ENCODE results near the gene PRICKLE4.

PRICKLE4 gene

DNA sequence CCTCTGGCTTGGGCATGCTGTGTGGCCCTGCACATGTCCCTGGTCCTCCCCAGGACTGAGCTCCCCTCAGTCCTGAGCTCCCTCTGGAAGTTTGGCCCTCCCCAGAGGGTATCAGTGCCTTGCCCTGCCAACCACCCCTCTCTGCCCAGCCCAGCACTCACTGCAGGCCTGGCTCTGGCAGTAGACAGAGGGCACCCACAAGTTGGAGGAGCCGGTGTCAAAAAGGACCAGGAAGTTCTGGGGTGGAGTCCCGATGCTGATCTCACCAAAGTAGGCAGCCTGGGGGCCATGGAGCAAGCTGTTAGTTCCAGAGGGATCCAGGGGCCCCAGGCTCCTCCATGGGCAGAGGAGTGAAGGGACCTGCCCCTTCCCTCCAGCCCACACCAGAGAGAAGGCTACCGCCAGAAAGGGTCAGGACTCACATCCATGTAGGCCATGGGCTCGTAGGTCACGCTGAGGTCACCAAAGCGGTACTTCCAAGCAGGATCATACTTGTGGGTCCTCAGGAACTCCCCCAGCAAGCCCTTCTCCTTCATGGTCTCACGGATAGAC is 36.3 kb upstream of the PRICKLE4 start:
- Histone ChIP-seq H3K9me2 (replicated peaks; ENCODE audit: insufficient read depth, low read length) (no peaks in the 10 kb centered on the region), H3K9ac (ENCODE audit: low read length) (no peak overlapping the region), H3K9me3 (ENCODE audit: insufficient read depth, low read length) (no peaks in the 10 kb centered on the region), H3K27ac (ENCODE audit: low read depth, low read length) (no peak overlapping the region), H3K27me3 (ENCODE audit: low read length) (no peaks in the 10 kb centered on the region), H3K79me2 (ENCODE audit: insufficient read depth, low read length) (no peaks in the 10 kb centered on the region), H3K4me3 (ENCODE audit: insufficient read depth, low read length, poor library complexity, severe bottlenecking) (no peak overlapping the region), H2AFZ (ENCODE audit: low read depth, low read length, severe bottlenecking) (no peak overlapping the region), H4K20me1 (ENCODE audit: low read depth, low read length) (no peaks in the 10 kb centered on the region), H3K36me3 (ENCODE audit: low read length) (no peaks in the 10 kb centered on the region), H3K4me2 (ENCODE audit: low read depth, low read length, poor library complexity, severe bottlenecking) (no peak overlapping the region), H3F3A (ENCODE audit: insufficient read depth) (no peaks in the 10 kb centered on the region)
- no peak for TF ChIP-seq EZH2phosphoT487 (conservative IDR thresholded peaks at IDR 0.05; ENCODE audit: low read length)
- TF ChIP-seq, protein P1, sequence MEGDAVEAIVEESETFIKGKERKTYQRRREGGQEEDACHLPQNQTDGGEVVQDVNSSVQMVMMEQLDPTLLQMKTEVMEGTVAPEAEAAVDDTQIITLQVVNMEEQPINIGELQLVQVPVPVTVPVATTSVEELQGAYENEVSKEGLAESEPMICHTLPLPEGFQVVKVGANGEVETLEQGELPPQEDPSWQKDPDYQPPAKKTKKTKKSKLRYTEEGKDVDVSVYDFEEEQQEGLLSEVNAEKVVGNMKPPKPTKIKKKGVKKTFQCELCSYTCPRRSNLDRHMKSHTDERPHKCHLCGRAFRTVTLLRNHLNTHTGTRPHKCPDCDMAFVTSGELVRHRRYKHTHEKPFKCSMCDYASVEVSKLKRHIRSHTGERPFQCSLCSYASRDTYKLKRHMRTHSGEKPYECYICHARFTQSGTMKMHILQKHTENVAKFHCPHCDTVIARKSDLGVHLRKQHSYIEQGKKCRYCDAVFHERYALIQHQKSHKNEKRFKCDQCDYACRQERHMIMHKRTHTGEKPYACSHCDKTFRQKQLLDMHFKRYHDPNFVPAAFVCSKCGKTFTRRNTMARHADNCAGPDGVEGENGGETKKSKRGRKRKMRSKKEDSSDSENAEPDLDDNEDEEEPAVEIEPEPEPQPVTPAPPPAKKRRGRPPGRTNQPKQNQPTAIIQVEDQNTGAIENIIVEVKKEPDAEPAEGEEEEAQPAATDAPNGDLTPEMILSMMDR (IDR thresholded peaks at IDR 0.05; ENCODE audit: insufficient read depth, low read length, poor library complexity, severe bottlenecking), result no peak

DNA sequence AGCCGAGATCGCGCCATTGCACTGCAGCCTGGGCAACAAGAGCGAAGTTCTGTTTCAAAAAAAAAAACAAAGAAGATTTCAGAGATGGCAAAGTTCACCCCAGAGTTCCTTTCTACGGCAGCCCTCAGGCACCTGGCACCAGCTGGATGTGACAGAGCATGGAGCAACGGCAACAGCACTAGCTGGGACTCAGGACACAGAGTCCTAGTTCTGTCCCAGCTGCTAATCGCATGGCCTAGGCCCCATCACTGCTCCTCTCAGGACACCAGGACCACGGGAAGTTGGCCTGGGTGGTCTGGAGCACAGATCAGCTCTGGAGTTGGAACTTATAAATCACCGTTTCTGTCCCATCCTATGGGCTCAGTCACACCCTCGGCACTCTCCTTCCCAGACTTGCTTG is 34.5 kb upstream of the PRICKLE4 start:
- no peaks in the 10 kb centered on the region for H3K79me2 ChIP-seq (ENCODE audit: insufficient read depth, low read length)
- H3K9ac ChIP-seq (ENCODE audit: low read length), result no peak overlapping the region
- H3K27me3 ChIP-seq (ENCODE audit: low read length), result no peaks in the 10 kb centered on the region
- H4K20me1 ChIP-seq (ENCODE audit: low read depth, low read length), result no peaks in the 10 kb centered on the region
- H3K27ac ChIP-seq (ENCODE audit: low read depth, low read length), result no peak overlapping the region
- H2AFZ ChIP-seq (ENCODE audit: low read depth, low read length, severe bottlenecking), result no peak overlapping the region
- H3F3A ChIP-seq (ENCODE audit: insufficient read depth), result no peaks in the 10 kb centered on the region
- H3K9me3 ChIP-seq (ENCODE audit: insufficient read depth, low read length), result no peaks in the 10 kb centered on the region
- no peak overlapping the region for H3K4me2 ChIP-seq (ENCODE audit: low read depth, low read length, poor library complexity, severe bottlenecking)
- TF ChIP-seq, protein P1 (IDR thresholded peaks at IDR 0.05; ENCODE audit: insufficient read depth, low read length, poor library complexity, severe bottlenecking), result no peak
- TF ChIP-seq EZH2phosphoT487 (conservative IDR thresholded peaks at IDR 0.05; ENCODE audit: low read length), result no peak
- no peaks in the 10 kb centered on the region for H3K9me2 ChIP-seq (replicated peaks; ENCODE audit: insufficient read depth, low read length)
- no peak overlapping the region for H3K4me3 ChIP-seq (ENCODE audit: insufficient read depth, low read length, poor library complexity, severe bottlenecking)
- no peaks in the 10 kb centered on the region for H3K36me3 ChIP-seq (ENCODE audit: low read length)

DNA sequence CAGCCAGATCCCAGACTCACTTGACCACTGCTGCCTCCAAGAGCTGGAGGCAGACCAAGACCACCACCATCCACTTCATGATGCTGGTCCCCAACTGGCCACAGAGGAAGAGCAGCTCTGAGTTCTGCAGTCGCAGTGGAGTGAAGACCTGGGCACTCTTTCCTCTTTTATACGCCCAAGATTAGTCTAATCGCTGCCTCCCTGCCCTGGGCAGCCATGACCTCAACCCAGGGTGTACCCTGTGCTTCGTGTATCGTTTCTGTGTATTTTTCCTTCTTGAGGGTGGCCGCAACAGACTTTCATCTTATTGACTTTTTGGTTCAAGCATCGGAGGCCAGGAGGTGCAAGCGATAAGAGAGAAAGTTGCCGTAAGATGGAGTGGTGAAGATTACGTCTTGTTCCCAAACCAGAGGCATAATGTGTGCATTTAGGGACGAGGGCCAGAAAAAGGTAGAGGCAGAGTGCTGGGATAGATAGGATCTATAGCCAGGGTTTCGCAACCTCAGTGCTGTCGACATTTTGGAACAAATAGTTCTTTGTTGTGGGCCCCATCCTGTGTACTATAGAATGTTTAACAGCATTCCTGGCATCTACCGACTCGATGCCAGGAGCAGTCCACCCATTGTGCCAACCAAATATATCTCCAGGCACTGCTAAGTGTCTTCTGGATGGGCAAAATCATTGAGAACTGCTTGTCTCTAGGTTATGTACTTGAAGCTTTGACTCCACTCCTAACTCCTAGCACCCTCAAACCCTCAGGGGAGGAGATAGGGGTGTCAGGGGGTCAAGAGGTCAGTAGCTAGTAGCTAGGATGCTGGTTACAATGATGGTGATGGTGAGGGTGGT is 33.1 kb upstream of the PRICKLE4 start, which contains the start of gene PGC:
PGC (minus strand) TSS at position 142 of the 846 bp plus-strand sequence; CDS start at position 79, 63 bp downstream.
- Histone ChIP-seq H3K9me3 (ENCODE audit: insufficient read depth, low read length) (no peaks in the 10 kb centered on the region), H2AFZ (ENCODE audit: low read depth, low read length, severe bottlenecking) (no peak within 1 kb of the TSS), H4K20me1 (ENCODE audit: low read depth, low read length) (no peaks in the 10 kb centered on the region), H3K9ac (ENCODE audit: low read length) (no peak within 1 kb of the TSS), H3K4me3 (ENCODE audit: insufficient read depth, low read length, poor library complexity, severe bottlenecking) (no peak within 1 kb of the TSS), H3K4me2 (ENCODE audit: low read depth, low read length, poor library complexity, severe bottlenecking) (no peak within 1 kb of the TSS), H3K27ac (ENCODE audit: low read depth, low read length) (no peak within 1 kb of the TSS), H3F3A (ENCODE audit: insufficient read depth) (no peaks in the 10 kb centered on the region), H3K79me2 (ENCODE audit: insufficient read depth, low read length) (no peaks in the 10 kb centered on the region), H3K9me2 (replicated peaks; ENCODE audit: insufficient read depth, low read length) (no peaks in the 10 kb centered on the region), H3K27me3 (ENCODE audit: low read length) (no peaks in the 10 kb centered on the region), H3K36me3 (ENCODE audit: low read length) (no peaks in the 10 kb centered on the region)
- TF ChIP-seq EZH2phosphoT487 (conservative IDR thresholded peaks at IDR 0.05; ENCODE audit: low read length), result no peak
- TF ChIP-seq, protein P1 (IDR thresholded peaks at IDR 0.05; ENCODE audit: insufficient read depth, low read length, poor library complexity, severe bottlenecking), result no peak
